HL-60 (cell line): ENCODE data around the gene ARRDC4.

ENCODE experiments used
- DNase-seq, 2 experiments: peaks; one replicate each; pipeline ENCODE4 v3.0.0-alpha.2; 2010 to 2020; ENCODE audit warnings: low read depth in 1 of 2, low spot score in 1 of 2
- H3K27ac ChIP-seq: fragments of 250-450 bp; sonication (Bioruptor Pico); replicated peaks from 2 replicates; pipeline ENCODE4 v1.5.1; 2020; ENCODE audit warnings: mild to moderate bottlenecking, moderate library complexity
- H3K27me3 ChIP-seq: fragments of 250-450 bp; sonication (Bioruptor Pico); 2 replicates; pipeline ENCODE4 v1.5.1; 2021; ENCODE audit warnings: mild to moderate bottlenecking, moderate library complexity; ENCODE audit not compliant: insufficient read depth, poor library complexity, severe bottlenecking
- H3K4me3 ChIP-seq: replicated peaks from 2 replicates; pipeline ENCODE4 v1.5.1; 2011; ENCODE audit warnings: mild to moderate bottlenecking, control low read depth, low read length; ENCODE audit not compliant: insufficient read depth
- CTCF ChIP-seq: IDR thresholded peaks from one replicate; pipeline ENCODE4 v1.5.1; 2011; ENCODE audit warnings: low read length, control low read depth, inconsistent platforms; ENCODE audit not compliant: insufficient read depth
- GABPA ChIP-seq: IDR thresholded peaks from 2 replicates; pipeline ENCODE4 v1.6.1; 2012; ENCODE audit warnings: low read depth
- POLR2AphosphoS5 ChIP-seq: IDR thresholded peaks from 2 replicates; pipeline ENCODE4 v1.6.1; 2012; ENCODE audit warnings: low read depth
- REST ChIP-seq: IDR thresholded peaks from 2 replicates; pipeline ENCODE4 v1.6.1; 2012; ENCODE audit warnings: low read depth; ENCODE audit not compliant: insufficient replicate concordance
- SPI1 ChIP-seq: IDR thresholded peaks from 2 replicates; pipeline ENCODE4 v1.6.1; 2012; ENCODE audit warnings: low read depth, mild to moderate bottlenecking, borderline replicate concordance

ARRDC4 gene

GRCh38 chr15:97953254-97953653, 7.2 kb upstream of the ARRDC4 start:
- Histone ChIP-seq H3K4me3 (no peak overlapping the region), H3K27me3 (no peaks in the 10 kb centered on the region), H3K27ac (no peak overlapping the region)
- TF ChIP-seq CTCF (no peak), POLR2AphosphoS5 (no peak), SPI1 (no peak), GABPA (no peak), REST (no peak)
- no peak for DNase-seq

DNA sequence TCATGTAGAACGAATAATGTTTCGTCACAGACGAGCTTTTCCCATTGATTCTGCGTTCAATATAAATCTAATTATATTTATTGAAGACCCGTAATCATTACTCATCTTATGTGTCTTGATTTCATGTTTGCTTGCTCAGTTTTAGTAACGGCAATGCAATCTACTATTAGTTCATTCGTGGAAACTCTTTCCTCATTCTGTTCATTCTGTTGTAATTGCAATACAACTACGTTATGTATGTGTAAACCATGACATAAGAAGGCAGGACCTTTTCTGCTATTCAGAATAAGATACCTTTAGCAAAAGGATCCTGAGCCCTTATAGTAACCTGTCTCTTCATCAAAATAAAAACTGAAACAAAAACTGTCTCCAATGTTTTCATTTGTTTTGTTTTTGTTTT, 6.8 kb upstream of the ARRDC4 start:
- Histone ChIP-seq H3K4me3 (no peak overlapping the region), H3K27me3 (no peaks in the 10 kb centered on the region), H3K27ac (no peak overlapping the region)
- no peak for TF ChIP-seq REST
- TF ChIP-seq SPI1 = no peak
- no peak for TF ChIP-seq CTCF
- TF ChIP-seq POLR2AphosphoS5 = no peak
- no peak for TF ChIP-seq GABPA
- DNase-seq = no peak

DNA sequence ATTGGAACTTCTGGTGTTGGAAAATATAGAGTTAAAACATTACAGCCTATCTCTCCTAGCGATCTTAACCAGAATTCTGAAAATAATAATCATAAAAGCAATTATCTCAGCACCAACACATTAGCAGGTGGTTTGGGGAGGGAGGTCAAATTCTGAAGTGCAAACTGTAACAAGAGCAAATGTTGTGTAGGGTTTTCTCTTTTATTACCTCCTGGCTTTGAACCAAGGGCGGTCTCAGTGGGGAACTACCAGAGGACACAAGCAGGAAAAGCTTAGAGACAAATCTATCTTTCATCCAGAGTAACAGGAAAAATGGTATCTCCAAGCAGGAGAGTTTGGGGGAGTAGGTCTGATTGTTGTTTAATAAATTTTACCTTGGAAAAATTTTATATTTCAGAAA, 5.5 kb upstream of the ARRDC4 start:
- Histone ChIP-seq H3K27me3 (no peaks in the 10 kb centered on the region), H3K27ac (no peak overlapping the region), H3K4me3 (no peak overlapping the region)
- DNase-seq = no peak
- TF ChIP-seq GABPA = no peak
- TF ChIP-seq CTCF = no peak
- TF ChIP-seq REST = no peak
